Suprapubic skin (tissue), 4 donors: ENCODE results near the gene THSD7A.

Experiments
- CTCF ChIP-seq, 2 donors: fragments of 200-600 bp in 1 of 2; fragments of 450-650 bp in 1 of 2; sonication (generic) in 1 of 2; IDR thresholded peaks; one replicate each; pipeline ENCODE4 v1.5.1; 2016 to 2019; ENCODE audit warnings: antibody characterized with exemption in 2 of 2, mild to moderate bottlenecking in 1 of 2, moderate library complexity in 1 of 2
- EP300 ChIP-seq: sonication (generic); formaldehyde crosslinking; IDR thresholded peaks from one replicate; pipeline ENCODE4 v1.6.1; 2017; ENCODE audit warnings: antibody characterized with exemption
- POLR2A ChIP-seq, 2 donors: fragments of 450-650 bp; IDR thresholded peaks; one replicate each; pipeline ENCODE4 v1.6.1; 2017; ENCODE audit warnings: antibody characterized with exemption in 2 of 2, mild to moderate bottlenecking in 2 of 2, moderate library complexity in 2 of 2
- POLR2AphosphoS5 ChIP-seq, 3 donors: sonication (generic); formaldehyde crosslinking; IDR thresholded peaks; one replicate each; pipeline ENCODE4 v1.6.1; 2017; ENCODE audit warnings: antibody characterized with exemption in 3 of 3

- TF ChIP-seq CTCF (IDR thresholded peaks at IDR 0.05) = no peak
- TF ChIP-seq POLR2A (IDR thresholded peaks at IDR 0.05) = no peak
- TF ChIP-seq POLR2AphosphoS5 (IDR thresholded peaks at IDR 0.05) = no peak
- TF ChIP-seq EP300 = no peak
Measured at GRCh38 chr7:11552676-11553296, 279.2 kb downstream of the THSD7A start.
